VCaP (cell line): ENCODE data around the gene DTNB.
"Not testable (repeated sequence)": the region's sequence is repeated elsewhere in the genome, so short reads cannot be mapped to it uniquely, and the experiment has no call there.

ENCODE experiments used
- H3K27ac ChIP-seq: fragments of 450-650 bp; 2 replicates; pipeline ENCODE4 v1.5.1; 2017
- CTCF ChIP-seq: fragments of 450-650 bp; conservative IDR thresholded peaks from 2 replicates; pipeline ENCODE4 v1.5.1; 2017; ENCODE audit warnings: mild to moderate bottlenecking, moderate library complexity

DTNB gene

GRCh38 chr2:25642298-25642697 lies 31.1 kb downstream of the DTNB start:
- no peak for TF ChIP-seq CTCF
- no peak overlapping the region for H3K27ac ChIP-seq

GRCh38 chr2:25639696-25640095 lies 33.7 kb downstream of the DTNB start:
- no peak for TF ChIP-seq CTCF
- no peak overlapping the region for H3K27ac ChIP-seq

- no peak for TF ChIP-seq CTCF
- H3K27ac ChIP-seq: no peak overlapping the region
These were observed 34.2 kb downstream of the DTNB start for GRCh38 chr2:25639131-25639530.

GRCh38 chr2:25635797-25636196 lies 37.6 kb downstream of the DTNB start:
- no peak overlapping the region for H3K27ac ChIP-seq
- TF ChIP-seq CTCF: no peak

GRCh38 chr2:25633801-25634200 lies 39.6 kb downstream of the DTNB start:
- not testable (repeated sequence) for H3K27ac ChIP-seq

DNA sequence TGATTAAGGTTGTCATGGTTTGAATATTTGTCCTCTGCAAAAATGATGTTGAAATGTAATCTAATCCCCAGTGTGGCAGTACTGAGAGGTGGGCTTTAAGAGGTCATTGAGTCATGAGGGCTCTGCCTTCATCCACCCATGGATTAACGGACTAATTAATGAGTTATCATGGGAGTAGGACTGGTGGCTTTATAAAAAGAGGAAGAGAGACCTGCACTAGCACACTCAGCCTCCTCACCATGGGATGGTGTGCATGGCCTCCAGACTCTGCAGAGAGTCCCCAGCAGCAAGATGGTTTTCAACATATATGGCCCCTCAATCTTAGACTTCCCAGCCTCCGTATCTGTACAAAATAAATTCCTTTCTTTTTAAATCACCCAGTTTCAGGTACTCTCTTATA lies 41.0 kb downstream of the DTNB start:
- no peak for TF ChIP-seq CTCF
- H3K27ac ChIP-seq: no peak overlapping the region

- no peak overlapping the region for H3K27ac ChIP-seq
- TF ChIP-seq CTCF: no peak
These were observed 48.7 kb downstream of the DTNB start for GRCh38 chr2:25624635-25625034.

DNA sequence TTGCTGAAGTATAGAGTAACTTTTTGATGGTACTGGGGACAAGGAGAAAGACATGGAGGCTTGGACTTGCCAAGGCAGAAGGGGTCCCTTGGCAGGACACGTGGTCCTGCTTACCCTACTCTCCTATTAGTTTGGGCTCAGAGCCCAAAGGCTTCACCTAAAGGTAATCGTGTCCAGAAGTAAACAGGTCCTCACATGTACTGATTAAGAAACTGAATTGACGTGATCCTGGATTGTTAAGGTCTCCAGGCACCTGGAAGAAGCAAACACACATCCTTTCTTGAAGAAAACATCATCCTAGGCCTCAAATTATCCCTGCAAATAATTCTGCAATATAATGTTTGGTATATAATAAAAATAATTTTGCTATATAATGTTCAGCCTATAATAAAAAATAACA lies 50.0 kb downstream of the DTNB start:
- no peak overlapping the region for H3K27ac ChIP-seq
- no peak for TF ChIP-seq CTCF
